ENCODE results near the gene ANKRD62. TPM values are rescaled to one million over a fixed set of nuclear protein-coding genes. Genes with fewer than 3 reads are reported as not detected.

ANKRD62 gene
- total and polyA plus RNA-seq, 2 of the 4 experiments (the other 2 are of a cell fraction) = not detected

- BruUV-seq (replicated peaks) = no TSS peak
- no peak overlapping the region for H2AFZ ChIP-seq (replicated peaks; ENCODE audit: low read length, poor library complexity)
- H3K36me3 ChIP-seq (ENCODE audit: control insufficient read depth, insufficient read depth, low read length) = no peaks in the 10 kb centered on the region
- no peak overlapping the region for H4K91ac ChIP-seq (ENCODE audit: insufficient read depth, low read depth, low read length)
- no peak overlapping the region for H2BK20ac ChIP-seq (ENCODE audit: low read depth, low read length)
- H2AK5ac ChIP-seq (ENCODE audit: low read depth, low read length) = no peak overlapping the region
- H4K8ac ChIP-seq (ENCODE audit: low read depth in 2 of 2, low read length in 2 of 2) = no peak overlapping the region
- no peaks in the 10 kb centered on the region; the same call in 1 of the 2 replicates for H3K27me3 ChIP-seq (ENCODE audit: control insufficient read depth, insufficient read depth, low read length)
- H3K4ac ChIP-seq (ENCODE audit: low read depth, low read length) = no peak overlapping the region
- ATAC-seq (ENCODE audit: low read depth) (no peak), DNase-seq (no peak)
- CTCF ChIA-PET = no interaction called here
- no peak overlapping the region for H2BK15ac ChIP-seq (ENCODE audit: low read depth, low read length)
- H3K27ac ChIP-seq (ENCODE audit: insufficient read depth, low read length) = no peak overlapping the region
- no peak overlapping the region for H2BK120ac ChIP-seq (ENCODE audit: low read depth, low read length)
- no peak overlapping the region for H4K5ac ChIP-seq (ENCODE audit: low read depth, low read length)
- intact Hi-C loops (cut with micrococcal nuclease) (no loop called here), dilution Hi-C loops (cut with HindIII; ENCODE audit: low sequenced_read_pairs, unreplicated experiment) (no loop called here), in situ Hi-C loops (cut with MboI; ENCODE audit: low sequenced_read_pairs) (no loop called here)
- no peak overlapping the region for H3K9ac ChIP-seq (ENCODE audit: low read depth, low read length)
- no peaks in the 10 kb centered on the region for H3K9me1 ChIP-seq (ENCODE audit: insufficient read depth, low read length)
- no peak overlapping the region for H3K56ac ChIP-seq (ENCODE audit: extremely low read depth, insufficient read depth, low read length)
- H2AK9ac ChIP-seq (replicated peaks; ENCODE audit: low read depth, low read length, poor library complexity) = no peak overlapping the region
- H2BK5ac ChIP-seq (ENCODE audit: low read depth, low read length, poor library complexity, severe bottlenecking) = no peak overlapping the region
- no peaks in the 10 kb centered on the region for H3K4me1 ChIP-seq (ENCODE audit: control insufficient read depth, insufficient read depth, low read length)
- H3K79me1 ChIP-seq (ENCODE audit: low read depth in 1 of 2, low read length in 2 of 2) = no peaks in the 10 kb centered on the region
- H3K23ac ChIP-seq (ENCODE audit: low read depth, low read length) = no peak overlapping the region
- H3K18ac ChIP-seq (ENCODE audit: low read depth, low read length) = no peak overlapping the region
- POLR2A ChIA-PET (ENCODE audit: unreplicated experiment) = no interaction called here
- no peak overlapping the region for H3K4me2 ChIP-seq (ENCODE audit: low read depth, low read length)
- 59% methylated on average over 4 of the region's 4 CpGs; no CpG with 5 or more reads in 1 of the 2 experiments for WGBS, 2 experiments (ENCODE audit: extremely low coverage in 2 of 2, insufficient read length in 1 of 2)
- H4K20me1 ChIP-seq (ENCODE audit: insufficient read depth, low read length) = no peaks in the 10 kb centered on the region
- no peak overlapping the region for H3K14ac ChIP-seq (replicated peaks; ENCODE audit: low read depth, low read length)
- no peak overlapping the region for H3K4me3 ChIP-seq (ENCODE audit: insufficient read depth, low read depth, low read length)
- H3K9me3 ChIP-seq (ENCODE audit: control insufficient read depth, insufficient read depth, low read length) = no peaks in the 10 kb centered on the region
- TF ChIP-seq USF2 (IDR thresholded peaks at IDR 0.05; ENCODE audit: low read depth, low read length) (no peak), CHD1 (IDR thresholded peaks at IDR 0.05; ENCODE audit: low read depth, low read length) (no peak), MXI1 (IDR thresholded peaks at IDR 0.05; ENCODE audit: borderline replicate concordance, low read depth, low read length) (no peak), ELK1 (IDR thresholded peaks at IDR 0.05; ENCODE audit: borderline replicate concordance, low read depth, low read length) (no peak), RAD21 (IDR thresholded peaks at IDR 0.05; ENCODE audit: low read length) (no peak), NFE2L2 (IDR thresholded peaks at IDR 0.05; ENCODE audit: low read depth, low read length) (no peak), SMC3 (IDR thresholded peaks at IDR 0.05; ENCODE audit: low read depth, low read length) (no peak), CTCF (conservative IDR thresholded peaks at IDR 0.05; ENCODE audit: low read depth, low read length) (no peak), MAZ (IDR thresholded peaks at IDR 0.05; ENCODE audit: borderline replicate concordance, low read depth, low read length) (no peak), MAFK (IDR thresholded peaks at IDR 0.05; ENCODE audit: low read depth, low read length) (no peak), CEBPB (IDR thresholded peaks at IDR 0.05; ENCODE audit: low read depth, low read length) (no peak), FOS (IDR thresholded peaks at IDR 0.05; ENCODE audit: low read depth, low read length) (no peak), RCOR1 (IDR thresholded peaks at IDR 0.05; ENCODE audit: insufficient replicate concordance, low read length) (no peak), RFX5 (IDR thresholded peaks at IDR 0.05; ENCODE audit: low read depth, low read length) (no peak)
These were observed 5.5 kb upstream of the ANKRD62 start for GRCh38 chr18:12088096-12088495.

Data from IMR-90 (cell line).